ENCODE measurements around the gene HBG1.

HBG1 gene

DNA sequence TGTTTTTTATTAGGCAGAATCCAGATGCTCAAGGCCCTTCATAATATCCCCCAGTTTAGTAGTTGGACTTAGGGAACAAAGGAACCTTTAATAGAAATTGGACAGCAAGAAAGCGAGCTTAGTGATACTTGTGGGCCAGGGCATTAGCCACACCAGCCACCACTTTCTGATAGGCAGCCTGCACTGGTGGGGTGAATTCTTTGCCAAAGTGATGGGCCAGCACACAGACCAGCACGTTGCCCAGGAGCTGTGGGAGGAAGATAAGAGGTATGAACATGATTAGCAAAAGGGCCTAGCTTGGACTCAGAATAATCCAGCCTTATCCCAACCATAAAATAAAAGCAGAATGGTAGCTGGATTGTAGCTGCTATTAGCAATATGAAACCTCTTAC, 24.2 kb downstream of the HBG1 start:
- no peak for DNase-seq (ENCODE audit: low spot score)

DNA sequence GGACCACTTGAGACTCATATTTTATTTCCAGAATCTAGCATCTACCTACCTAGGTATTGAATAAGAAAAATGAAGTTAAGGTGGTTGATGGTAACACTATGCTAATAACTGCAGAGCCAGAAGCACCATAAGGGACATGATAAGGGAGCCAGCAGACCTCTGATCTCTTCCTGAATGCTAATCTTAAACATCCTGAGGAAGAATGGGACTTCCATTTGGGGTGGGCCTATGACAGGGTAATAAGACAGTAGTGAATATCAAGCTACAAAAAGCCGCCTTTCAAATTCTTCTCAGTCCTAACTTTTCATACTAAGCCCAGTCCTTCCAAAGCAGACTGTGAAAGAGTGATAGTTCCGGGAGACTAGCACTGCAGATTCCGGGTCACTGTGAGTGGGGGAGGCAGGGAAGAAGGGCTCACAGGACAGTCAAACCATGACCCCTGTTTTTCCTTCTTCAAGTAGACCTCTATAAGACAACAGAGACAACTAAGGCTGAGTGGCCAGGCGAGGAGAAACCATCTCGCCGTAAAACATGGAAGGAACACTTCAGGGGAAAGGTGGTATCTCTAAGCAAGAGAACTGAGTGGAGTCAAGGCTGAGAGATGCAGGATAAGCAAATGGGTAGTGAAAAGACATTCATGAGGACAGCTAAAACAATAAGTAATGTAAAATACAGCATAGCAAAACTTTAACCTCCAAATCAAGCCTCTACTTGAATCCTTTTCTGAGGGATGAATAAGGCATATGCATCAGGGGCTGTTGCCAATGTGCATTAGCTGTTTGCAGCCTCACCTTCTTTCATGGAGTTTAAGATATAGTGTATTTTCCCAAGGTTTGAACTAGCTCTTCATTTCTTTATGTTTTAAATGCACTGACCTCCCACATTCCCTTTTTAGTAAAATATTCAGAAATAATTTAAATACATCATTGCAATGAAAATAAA, 24.8 kb downstream of the HBG1 start:
- no peak for DNase-seq (ENCODE audit: low spot score)

DNA sequence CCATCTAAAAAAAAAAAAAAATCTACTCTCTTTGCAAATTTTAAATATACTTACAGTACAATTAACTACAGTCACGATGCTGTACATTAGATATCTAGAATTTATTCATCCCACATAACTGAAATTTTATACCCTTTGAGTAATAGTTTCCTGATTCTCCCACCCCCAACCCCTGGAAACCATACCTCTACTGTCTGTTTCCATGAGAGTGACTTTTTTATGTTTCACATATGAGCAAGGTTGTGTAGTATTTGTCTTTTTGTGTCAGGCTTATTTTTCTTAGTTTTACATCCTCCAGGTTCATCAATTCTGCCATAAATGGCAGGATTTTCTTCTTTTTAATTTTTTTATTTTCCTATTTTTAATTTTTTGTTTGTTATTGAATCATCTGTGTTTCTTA, 26.0 kb downstream of the HBG1 start:
- DNase-seq (ENCODE audit: low spot score) = no peak

DNA sequence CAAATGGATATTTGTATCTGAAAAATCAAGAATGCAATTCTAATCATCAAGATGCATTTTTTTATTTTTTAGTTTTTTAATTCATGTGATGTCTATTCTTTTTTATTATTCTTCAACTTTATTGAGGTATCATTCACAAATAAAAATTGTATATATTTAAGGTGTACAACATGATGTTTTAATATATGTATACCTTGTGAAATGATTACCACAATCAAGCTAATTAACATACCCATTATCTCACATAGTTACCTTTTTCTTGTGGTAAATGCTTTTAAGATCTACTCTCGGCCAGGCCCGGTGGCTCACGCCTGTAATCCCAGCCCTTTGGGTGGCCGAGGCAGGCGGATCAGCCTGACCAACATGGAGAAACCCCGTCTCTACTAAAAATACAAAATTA, 26.5 kb downstream of the HBG1 start:
- no peak for DNase-seq (ENCODE audit: low spot score)

DNA sequence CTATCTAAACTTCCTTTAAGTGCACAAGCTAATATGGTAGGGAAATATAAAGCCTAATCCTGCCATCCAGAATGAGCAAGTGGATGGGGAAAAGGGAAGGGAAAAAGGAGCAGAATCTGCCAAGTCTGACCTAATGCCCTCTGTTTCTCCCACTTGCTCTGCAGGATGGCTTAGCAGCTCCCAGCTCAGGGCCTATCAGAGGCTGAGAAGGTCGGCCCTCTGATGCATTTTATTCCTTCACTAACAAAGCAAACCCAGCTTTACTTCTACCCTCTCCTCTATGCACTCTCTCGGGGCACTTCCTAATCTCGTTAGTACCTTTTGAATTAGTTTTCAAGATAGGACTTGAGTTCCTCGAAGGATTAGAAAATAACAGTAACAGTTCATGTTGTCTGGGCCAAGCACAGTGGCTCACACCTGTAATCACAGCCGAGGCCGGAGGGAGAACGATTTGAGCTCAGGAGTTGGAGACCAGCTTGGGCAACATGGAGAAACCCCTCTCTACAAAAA, 39.2 kb downstream of the HBG1 start:
- DNase-seq (ENCODE audit: low spot score) = no peak

DNA sequence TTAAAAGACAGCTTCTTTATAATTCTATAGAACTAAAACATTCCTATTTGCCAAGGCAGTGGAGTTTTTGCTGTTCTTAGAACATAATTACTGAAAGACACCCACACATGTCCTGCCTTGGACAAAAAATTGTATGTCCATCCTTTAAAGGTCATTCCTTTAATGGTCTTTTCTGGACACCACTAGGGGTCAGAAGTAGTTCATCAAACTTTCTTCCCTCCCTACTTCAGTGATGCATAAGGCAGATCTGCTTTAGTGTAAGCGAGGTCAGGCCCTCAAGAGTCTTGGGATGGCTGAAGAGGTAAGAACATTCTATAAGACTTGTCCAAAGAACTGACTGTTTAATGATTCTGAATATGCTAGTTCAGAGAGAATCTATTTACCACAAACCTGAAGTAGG, 44.9 kb downstream of the HBG1 start:
- no peak for DNase-seq (ENCODE audit: low spot score)

DNA sequence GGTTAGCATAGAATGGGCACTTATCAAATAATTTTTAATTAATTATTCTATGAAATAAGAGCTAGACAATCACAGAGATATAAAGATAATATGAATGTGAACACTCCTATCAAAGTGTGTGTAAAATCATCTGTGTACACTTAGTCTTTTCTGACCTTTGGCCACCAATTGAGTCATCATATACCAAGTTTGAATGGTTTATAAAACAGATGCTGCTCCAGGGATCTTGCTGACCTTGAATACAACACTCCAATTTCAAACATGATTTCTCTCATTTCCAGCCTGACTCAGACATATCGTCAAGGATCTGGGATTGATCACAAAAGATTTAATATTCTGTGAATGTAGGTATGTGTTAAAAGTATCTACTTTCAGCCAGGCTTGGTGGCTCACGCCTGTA, 46.3 kb downstream of the HBG1 start:
- DNase-seq (ENCODE audit: low spot score) = no peak

DNA sequence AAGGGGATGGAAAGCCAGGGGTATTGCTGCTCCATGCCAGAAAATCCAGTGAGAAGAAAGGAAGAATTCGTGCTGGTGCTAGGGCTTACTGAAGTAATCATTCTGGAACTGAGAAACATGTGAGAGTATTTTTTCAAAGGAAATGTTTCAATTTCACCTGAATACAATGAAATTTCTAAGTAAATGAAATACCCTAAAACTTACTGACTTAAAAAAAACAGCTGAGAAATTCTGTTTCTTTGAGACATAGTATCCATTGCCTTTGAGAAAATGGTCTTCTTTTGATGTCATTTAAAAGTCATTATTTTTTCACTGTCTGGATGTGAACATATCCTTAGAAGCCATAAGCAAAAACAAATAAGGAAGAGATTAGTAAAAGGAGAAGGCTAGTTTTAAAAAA, 49.1 kb downstream of the HBG1 start, which contains the start of gene OR51V1:
TSS of gene OR51V1 (minus strand) at position 101 of the 400 bp plus-strand sequence. CDS start at position 101, 0 bp downstream.
- no peak for DNase-seq (ENCODE audit: low spot score)

DNA sequence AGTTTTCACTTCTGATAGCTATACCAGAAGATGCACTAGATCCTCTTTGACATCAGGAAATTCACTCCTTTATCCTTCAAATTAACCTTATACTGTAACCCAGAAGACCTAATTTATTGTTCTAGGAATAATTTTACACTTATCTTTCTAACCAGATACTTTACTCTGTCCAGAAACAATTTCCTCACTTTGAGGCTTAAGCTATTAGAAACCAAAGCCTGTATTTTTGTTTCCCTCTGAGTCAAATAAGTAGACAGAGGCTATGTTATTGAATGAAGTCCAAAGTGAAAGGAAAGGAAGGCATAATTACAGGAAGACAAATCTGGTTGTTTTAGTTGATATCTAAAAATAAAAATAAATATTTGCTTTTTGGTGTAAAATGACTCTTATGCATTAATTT, 51.4 kb downstream of the HBG1 start:
- no peak for DNase-seq (ENCODE audit: low spot score)
